ENCODE results near the gene NELFB. TPM values are rescaled to one million over a fixed set of nuclear protein-coding genes. Genes with fewer than 3 reads are reported as not detected.

The NELFB gene
- total RNA-seq, 2 experiments from 2014 or later, result 62.6 to 74.8 TPM

DNA sequence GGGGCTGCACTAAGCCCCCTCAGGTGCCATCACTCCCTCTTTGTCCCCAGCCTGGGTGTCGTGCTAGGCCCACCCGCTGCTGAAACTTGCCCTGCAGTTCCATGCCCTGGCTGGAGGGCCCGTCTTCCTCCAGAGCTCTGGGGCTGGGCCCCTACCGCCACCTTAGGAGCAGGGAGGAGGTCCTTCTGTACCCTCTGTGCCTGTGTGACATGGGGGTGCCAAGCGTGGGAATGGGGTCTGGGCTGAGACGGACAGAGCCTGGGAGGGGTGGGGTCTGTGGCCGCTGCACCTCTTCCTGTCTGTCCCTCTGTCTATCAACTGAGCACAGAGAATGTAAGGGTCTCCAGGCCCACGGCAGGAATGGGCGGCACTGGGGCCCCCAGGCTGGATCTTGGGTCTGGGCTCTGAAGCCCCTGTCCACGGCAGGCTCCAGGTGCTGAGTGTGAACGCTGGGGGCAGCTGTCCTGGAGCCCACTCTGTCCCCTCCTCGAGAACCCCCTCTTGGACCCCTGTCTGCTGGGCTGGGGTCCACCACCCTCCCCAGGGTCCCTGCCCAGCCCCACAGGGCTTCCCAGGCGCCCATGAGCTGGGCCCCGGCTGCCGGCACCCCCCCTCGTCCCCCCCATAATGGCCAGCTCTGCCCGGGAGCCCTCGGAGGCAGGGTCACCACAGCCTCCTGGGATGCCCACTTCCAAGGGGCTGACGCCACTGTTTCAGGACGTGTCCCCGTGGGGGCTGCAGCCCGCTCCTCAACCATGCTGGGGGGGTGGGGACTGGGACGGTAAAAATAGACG is 62.8 kb downstream of the NELFB start:
- BruUV-seq (replicated peaks), result no TSS peak
- ChIA-PET CTCF (ENCODE audit: unreplicated experiment) (no interaction called here), POLR2A (interaction anchor here (0.7 kb wide), 1 partner anchor 378 kb away, joined by 3 read pairs; no protein-coding TSS in a partner anchor)
- Histone ChIP-seq H2AFZ (ENCODE audit: low read length) (no peak overlapping the region), H3K4me1 (ENCODE audit: insufficient read depth, low read length, poor library complexity, severe bottlenecking) (peaks cover 41% of the 10 kb centered on the region), H3K27ac (ENCODE audit: low read depth, low read length, poor library complexity, severe bottlenecking) (no peak overlapping the region), H3K79me2 (ENCODE audit: insufficient read depth, low read depth, low read length) (no peaks in the 10 kb centered on the region), H3K4me2 (ENCODE audit: low read length) (no peak overlapping the region), H4K20me1 (ENCODE audit: insufficient read depth, low read length) (no peaks in the 10 kb centered on the region), H3K9me2 (ENCODE audit: insufficient read depth, low read length) (no peaks in the 10 kb centered on the region), H3K4me3 (ENCODE audit: low read depth, low read length, poor library complexity, severe bottlenecking) (no peak overlapping the region), H3K9me3 (ENCODE audit: low read length) (no peaks in the 10 kb centered on the region), H3K36me3 (ENCODE audit: insufficient read depth, low read length) (no peaks in the 10 kb centered on the region)
- intact Hi-C loops (cut with micrococcal nuclease; ENCODE audit: unreplicated experiment), result no loop called here
- DNase-seq (ENCODE audit: low spot score), result no peak
- no peak for TF ChIP-seq EZH2phosphoT487 (IDR thresholded peaks at IDR 0.05; ENCODE audit: borderline replicate concordance, low read depth, low read length)

DNA sequence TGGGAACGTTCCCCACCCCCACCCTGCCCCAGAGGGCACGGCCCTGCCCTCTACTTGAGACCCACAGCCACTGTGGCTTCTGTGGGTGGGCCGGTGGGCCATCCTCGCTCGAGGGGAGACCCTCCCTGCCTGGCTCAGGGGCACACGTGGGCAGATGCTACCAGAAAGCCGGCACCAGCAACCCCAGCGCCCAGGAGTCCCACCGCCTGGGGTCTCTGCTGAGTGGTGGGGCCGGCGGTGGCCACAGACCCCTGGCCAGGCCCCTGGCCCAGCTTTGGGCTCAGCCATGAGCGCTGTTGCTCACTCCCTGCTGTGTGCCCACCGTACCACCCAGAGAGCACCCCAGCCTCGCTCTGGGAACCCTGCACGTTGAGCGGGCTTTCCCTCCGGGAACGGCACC is 63.5 kb downstream of the NELFB start:
- Histone ChIP-seq H3K4me1 (ENCODE audit: insufficient read depth, low read length, poor library complexity, severe bottlenecking) (peaks cover 41% of the 10 kb centered on the region), H2AFZ (ENCODE audit: low read length) (no peak overlapping the region), H4K20me1 (ENCODE audit: insufficient read depth, low read length) (no peaks in the 10 kb centered on the region), H3K4me2 (ENCODE audit: low read length) (no peak overlapping the region), H3K9me2 (ENCODE audit: insufficient read depth, low read length) (no peaks in the 10 kb centered on the region), H3K36me3 (ENCODE audit: insufficient read depth, low read length) (no peaks in the 10 kb centered on the region), H3K27ac (ENCODE audit: low read depth, low read length, poor library complexity, severe bottlenecking) (no peak overlapping the region), H3K4me3 (ENCODE audit: low read depth, low read length, poor library complexity, severe bottlenecking) (no peak overlapping the region), H3K79me2 (ENCODE audit: insufficient read depth, low read depth, low read length) (no peaks in the 10 kb centered on the region), H3K9me3 (ENCODE audit: low read length) (no peaks in the 10 kb centered on the region)
- no TSS peak for BruUV-seq (replicated peaks)
- CTCF ChIA-PET (ENCODE audit: unreplicated experiment), result no interaction called here
- POLR2A ChIA-PET, result no interaction called here
- no peak for DNase-seq (ENCODE audit: low spot score)
- TF ChIP-seq EZH2phosphoT487 (IDR thresholded peaks at IDR 0.05; ENCODE audit: borderline replicate concordance, low read depth, low read length) (no peak), CTCF (conservative IDR thresholded peaks at IDR 0.05; ENCODE audit: low read length) (no peak)
- intact Hi-C loops (cut with micrococcal nuclease; ENCODE audit: unreplicated experiment), result no loop called here

DNA sequence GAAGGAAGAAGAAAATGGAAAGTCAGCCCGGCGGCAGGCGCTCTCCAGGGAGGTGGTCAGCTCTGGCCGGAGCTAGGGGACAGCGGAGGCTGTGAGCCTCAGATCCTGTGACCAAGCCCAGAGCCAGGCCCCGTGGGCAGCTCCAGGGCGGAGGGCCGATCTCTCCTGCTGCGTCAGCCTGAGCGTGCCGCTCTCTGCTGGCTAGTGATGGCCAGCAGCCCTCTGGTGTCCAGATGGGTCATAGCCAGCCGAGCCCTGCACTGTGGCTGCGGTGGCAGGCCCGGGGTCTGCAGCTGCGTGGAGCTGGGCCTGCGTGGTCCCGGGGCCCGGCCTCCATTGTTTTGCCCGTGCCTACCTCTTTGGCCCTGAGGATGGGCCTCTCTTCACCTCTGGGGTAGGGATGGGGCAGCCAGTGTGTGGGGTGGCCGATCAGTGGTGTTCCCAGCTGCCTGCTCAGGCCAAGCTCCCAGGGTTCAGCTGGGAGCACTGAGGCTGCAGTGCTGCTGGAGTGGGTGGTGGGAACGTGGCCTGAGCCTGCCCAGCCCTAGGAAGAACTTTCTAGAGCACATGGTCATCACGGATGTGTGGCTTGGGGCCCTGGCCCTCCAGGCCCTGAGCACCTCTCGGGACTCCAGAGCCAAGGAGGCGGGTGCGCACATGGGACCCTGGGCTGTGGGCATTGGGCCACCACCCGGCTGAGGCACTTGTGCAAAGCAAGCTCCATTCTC is 64.0 kb downstream of the NELFB start:
- H3K4me2 ChIP-seq (ENCODE audit: low read length), result no peak overlapping the region
- intact Hi-C loops (cut with micrococcal nuclease; ENCODE audit: unreplicated experiment), result no loop called here

More for the DNA sequence above, 64.0 kb downstream of the NELFB start:
- Histone ChIP-seq H3K79me2 (ENCODE audit: insufficient read depth, low read depth, low read length) (no peaks in the 10 kb centered on the region), H4K20me1 (ENCODE audit: insufficient read depth, low read length) (no peaks in the 10 kb centered on the region), H3K36me3 (ENCODE audit: insufficient read depth, low read length) (no peaks in the 10 kb centered on the region), H3K4me1 (ENCODE audit: insufficient read depth, low read length, poor library complexity, severe bottlenecking) (peaks cover 41% of the 10 kb centered on the region), H3K27ac (ENCODE audit: low read depth, low read length, poor library complexity, severe bottlenecking) (no peak overlapping the region), H3K4me3 (ENCODE audit: low read depth, low read length, poor library complexity, severe bottlenecking) (no peak overlapping the region), H3K9me3 (ENCODE audit: low read length) (no peaks in the 10 kb centered on the region), H3K9me2 (ENCODE audit: insufficient read depth, low read length) (no peaks in the 10 kb centered on the region), H2AFZ (ENCODE audit: low read length) (no peak overlapping the region)
- no peak for DNase-seq (ENCODE audit: low spot score)
- ChIA-PET CTCF (ENCODE audit: unreplicated experiment) (no interaction called here), POLR2A (no interaction called here)
- no peak for TF ChIP-seq CTCF (conservative IDR thresholded peaks at IDR 0.05; ENCODE audit: low read length)
- no peak for TF ChIP-seq EZH2phosphoT487 (IDR thresholded peaks at IDR 0.05; ENCODE audit: borderline replicate concordance, low read depth, low read length)
- BruUV-seq (replicated peaks), result no TSS peak
